Loucy (cell line): ENCODE measurements around the gene TMEM200A.

ENCODE experiments used
- H2AFZ ChIP-seq: fragments of 200-600 bp; sonication (generic); 2 replicates; pipeline ENCODE4 v1.6.0; 2016; ENCODE audit warnings: antibody characterized with exemption, mild to moderate bottlenecking, low read length, moderate library complexity
- H3F3A ChIP-seq: fragments of 200-600 bp; 2 replicates; pipeline ENCODE4 v1.6.0; 2016; ENCODE audit warnings: antibody characterized with exemption, low read depth, mild to moderate bottlenecking
- H3K27me3 ChIP-seq: fragments of 200-600 bp; sonication (generic); 2 replicates; pipeline ENCODE4 v1.6.1; 2014; ENCODE audit warnings: low read length, mild to moderate bottlenecking; ENCODE audit not compliant: insufficient read depth, poor library complexity, severe bottlenecking
- H3K36me3 ChIP-seq: fragments of 200-600 bp; sonication (generic); 2 replicates; pipeline ENCODE4 v1.6.1; 2016; ENCODE audit warnings: low read length; ENCODE audit not compliant: insufficient read depth
- H3K4me1 ChIP-seq: fragments of 200-600 bp; sonication (generic); 2 replicates; pipeline ENCODE4 v1.5.1; 2014; ENCODE audit warnings: low read length, mild to moderate bottlenecking; ENCODE audit not compliant: insufficient read depth, poor library complexity, severe bottlenecking
- H3K4me2 ChIP-seq: fragments of 200-600 bp; sonication (generic); 2 replicates; pipeline ENCODE4 v1.6.0; 2014; ENCODE audit warnings: antibody characterized with exemption, low read length, low read depth, mild to moderate bottlenecking; ENCODE audit not compliant: poor library complexity, severe bottlenecking
- H3K4me3 ChIP-seq: fragments of 200-600 bp; sonication (generic); 2 replicates; pipeline ENCODE4 v1.5.1; 2014; ENCODE audit warnings: low read length, mild to moderate bottlenecking, mixed read lengths; ENCODE audit not compliant: poor library complexity, severe bottlenecking
- H3K79me2 ChIP-seq: fragments of 200-600 bp; sonication (generic); 2 replicates; pipeline ENCODE4 v1.6.1; 2014; ENCODE audit warnings: low read length; ENCODE audit not compliant: insufficient read depth
- H3K9ac ChIP-seq: fragments of 200-600 bp; sonication (generic); 2 replicates; pipeline ENCODE4 v1.6.0; 2014; ENCODE audit warnings: mild to moderate bottlenecking, low read depth, low read length, moderate library complexity; ENCODE audit not compliant: poor library complexity, severe bottlenecking
- H3K9me2 ChIP-seq: fragments of 200-600 bp; sonication (generic); replicated peaks from 2 replicates; pipeline ENCODE4 v1.6.1; 2016; ENCODE audit warnings: low read depth, low read length, mixed read lengths
- H3K9me3 ChIP-seq: fragments of 200-600 bp; sonication (generic); 2 replicates; pipeline ENCODE4 v1.6.1; 2014; ENCODE audit warnings: mild to moderate bottlenecking, antibody characterized with exemption, low read length, low read depth; ENCODE audit not compliant: insufficient read depth
- H4K20me1 ChIP-seq: fragments of 200-600 bp; sonication (generic); 2 replicates; pipeline ENCODE4 v1.6.0; 2014; ENCODE audit warnings: antibody characterized with exemption, low read length, mild to moderate bottlenecking; ENCODE audit not compliant: insufficient read depth, poor library complexity, severe bottlenecking
- EZH2phosphoT487 ChIP-seq: fragments of 200-600 bp; IDR thresholded peaks from 2 replicates; pipeline ENCODE4 v1.6.1; 2018; ENCODE audit warnings: antibody characterized with exemption, mild to moderate bottlenecking, moderate library complexity, borderline replicate concordance
- TF ChIP-seq, protein P1 (sequence below): fragments of 200-600 bp; sonication (generic); conservative IDR thresholded peaks from 2 replicates; pipeline ENCODE4 v1.5.1; 2014; ENCODE audit warnings: mild to moderate bottlenecking, antibody characterized with exemption, low read length

TMEM200A gene

DNA sequence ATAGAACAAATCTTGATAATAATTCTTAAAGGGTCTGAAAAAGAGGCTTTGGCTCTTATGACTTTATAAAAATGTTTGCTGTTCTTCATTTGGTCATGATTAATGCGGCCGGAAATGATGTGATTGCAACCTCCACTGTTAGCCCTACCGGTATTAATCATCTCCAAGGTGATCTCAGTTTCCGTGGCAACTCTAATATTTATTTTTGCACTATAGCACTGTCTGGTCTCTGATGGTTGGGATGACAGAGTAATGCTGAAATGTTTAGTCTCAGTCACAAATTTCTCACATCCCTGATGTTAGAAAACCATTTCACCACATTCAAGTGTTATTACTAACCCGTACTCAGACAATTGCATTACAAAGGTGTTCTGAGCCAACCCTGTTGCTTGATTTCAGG lies 87.4 kb downstream of the TMEM200A start:
- no peaks in the 10 kb centered on the region for H3K27me3 ChIP-seq
- no peaks in the 10 kb centered on the region for H3K36me3 ChIP-seq
- H2AFZ ChIP-seq: no peak overlapping the region
- no peak for TF ChIP-seq EZH2phosphoT487
- TF ChIP-seq, protein P1, sequence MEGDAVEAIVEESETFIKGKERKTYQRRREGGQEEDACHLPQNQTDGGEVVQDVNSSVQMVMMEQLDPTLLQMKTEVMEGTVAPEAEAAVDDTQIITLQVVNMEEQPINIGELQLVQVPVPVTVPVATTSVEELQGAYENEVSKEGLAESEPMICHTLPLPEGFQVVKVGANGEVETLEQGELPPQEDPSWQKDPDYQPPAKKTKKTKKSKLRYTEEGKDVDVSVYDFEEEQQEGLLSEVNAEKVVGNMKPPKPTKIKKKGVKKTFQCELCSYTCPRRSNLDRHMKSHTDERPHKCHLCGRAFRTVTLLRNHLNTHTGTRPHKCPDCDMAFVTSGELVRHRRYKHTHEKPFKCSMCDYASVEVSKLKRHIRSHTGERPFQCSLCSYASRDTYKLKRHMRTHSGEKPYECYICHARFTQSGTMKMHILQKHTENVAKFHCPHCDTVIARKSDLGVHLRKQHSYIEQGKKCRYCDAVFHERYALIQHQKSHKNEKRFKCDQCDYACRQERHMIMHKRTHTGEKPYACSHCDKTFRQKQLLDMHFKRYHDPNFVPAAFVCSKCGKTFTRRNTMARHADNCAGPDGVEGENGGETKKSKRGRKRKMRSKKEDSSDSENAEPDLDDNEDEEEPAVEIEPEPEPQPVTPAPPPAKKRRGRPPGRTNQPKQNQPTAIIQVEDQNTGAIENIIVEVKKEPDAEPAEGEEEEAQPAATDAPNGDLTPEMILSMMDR: no peak
- H3K9me3 ChIP-seq: no peaks in the 10 kb centered on the region
- no peak overlapping the region for H3K4me3 ChIP-seq
- H3K79me2 ChIP-seq: no peaks in the 10 kb centered on the region
- H3F3A ChIP-seq: no peaks in the 10 kb centered on the region
- no peaks in the 10 kb centered on the region for H4K20me1 ChIP-seq
- no peaks in the 10 kb centered on the region for H3K9me2 ChIP-seq
- H3K4me1 ChIP-seq: no peaks in the 10 kb centered on the region
- no peak overlapping the region for H3K4me2 ChIP-seq
- H3K9ac ChIP-seq: no peak overlapping the region

DNA sequence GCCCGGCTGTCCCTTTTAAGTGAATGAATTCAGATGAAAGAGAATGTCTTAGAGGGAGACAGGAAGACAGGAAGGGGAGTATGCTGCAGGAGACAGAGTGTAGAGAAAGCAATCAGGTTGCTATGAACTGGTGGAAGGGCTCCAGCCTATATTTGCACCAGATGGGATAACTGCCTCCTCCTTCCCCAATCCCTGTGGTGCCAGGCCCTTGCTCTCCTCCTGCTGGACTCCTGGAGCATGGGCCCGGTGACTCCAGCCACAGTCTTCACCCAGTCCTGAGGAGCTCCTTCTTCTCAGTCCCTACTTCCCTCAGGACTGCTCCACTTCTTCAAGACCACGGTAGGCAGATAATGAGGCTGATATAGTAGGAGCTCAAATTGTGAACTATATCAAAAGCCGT lies 91.8 kb downstream of the TMEM200A start:
- H3K27me3 ChIP-seq: no peaks in the 10 kb centered on the region
- H3K4me1 ChIP-seq: no peaks in the 10 kb centered on the region
- H2AFZ ChIP-seq: no peak overlapping the region
- no peaks in the 10 kb centered on the region for H4K20me1 ChIP-seq
- no peak overlapping the region for H3K4me3 ChIP-seq
- no peaks in the 10 kb centered on the region for H3K79me2 ChIP-seq
- TF ChIP-seq EZH2phosphoT487: no peak
- TF ChIP-seq, protein P1: no peak
- H3F3A ChIP-seq: no peaks in the 10 kb centered on the region
- no peaks in the 10 kb centered on the region for H3K9me3 ChIP-seq
- no peak overlapping the region for H3K9ac ChIP-seq
- no peaks in the 10 kb centered on the region for H3K9me2 ChIP-seq
- H3K4me2 ChIP-seq: no peak overlapping the region
- no peaks in the 10 kb centered on the region for H3K36me3 ChIP-seq

DNA sequence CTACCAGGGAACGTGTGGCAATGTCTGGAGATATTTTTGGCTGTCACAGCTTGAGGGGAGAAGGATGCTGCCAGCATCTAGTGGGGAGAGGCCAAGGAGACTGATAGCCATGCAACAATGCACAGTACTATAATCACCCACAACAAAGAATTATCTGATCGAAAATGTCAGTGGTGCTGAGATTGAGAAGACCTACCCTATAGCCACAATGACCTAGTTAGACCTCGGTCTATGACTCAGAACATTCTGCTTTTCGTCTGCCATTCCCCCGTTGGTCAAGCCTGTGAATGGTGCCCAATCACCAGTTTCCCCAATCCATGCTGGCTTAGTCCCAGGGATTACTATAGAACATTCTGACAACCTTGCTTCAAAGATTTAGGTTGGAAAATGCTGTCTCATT lies 93.5 kb downstream of the TMEM200A start:
- no peak overlapping the region for H3K4me2 ChIP-seq
- no peak overlapping the region for H3K4me3 ChIP-seq
- H3K36me3 ChIP-seq: no peaks in the 10 kb centered on the region
- H3K79me2 ChIP-seq: no peaks in the 10 kb centered on the region
- H4K20me1 ChIP-seq: no peaks in the 10 kb centered on the region
- no peaks in the 10 kb centered on the region for H3K4me1 ChIP-seq
- H2AFZ ChIP-seq: no peak overlapping the region
- H3K9me3 ChIP-seq: no peaks in the 10 kb centered on the region
- no peaks in the 10 kb centered on the region for H3F3A ChIP-seq
- no peak overlapping the region for H3K9ac ChIP-seq
- H3K9me2 ChIP-seq: no peaks in the 10 kb centered on the region
- no peaks in the 10 kb centered on the region for H3K27me3 ChIP-seq
- TF ChIP-seq EZH2phosphoT487: no peak
- TF ChIP-seq, protein P1: no peak
